ENCODE data around the gene ABL2. TPM values are rescaled to one million over a fixed set of nuclear protein-coding genes. Genes with fewer than 3 reads are reported as not detected.

The ABL2 gene
- total RNA-seq, 2 experiments from 2014 or later, result 8.2 to 8.4 TPM

DNA sequence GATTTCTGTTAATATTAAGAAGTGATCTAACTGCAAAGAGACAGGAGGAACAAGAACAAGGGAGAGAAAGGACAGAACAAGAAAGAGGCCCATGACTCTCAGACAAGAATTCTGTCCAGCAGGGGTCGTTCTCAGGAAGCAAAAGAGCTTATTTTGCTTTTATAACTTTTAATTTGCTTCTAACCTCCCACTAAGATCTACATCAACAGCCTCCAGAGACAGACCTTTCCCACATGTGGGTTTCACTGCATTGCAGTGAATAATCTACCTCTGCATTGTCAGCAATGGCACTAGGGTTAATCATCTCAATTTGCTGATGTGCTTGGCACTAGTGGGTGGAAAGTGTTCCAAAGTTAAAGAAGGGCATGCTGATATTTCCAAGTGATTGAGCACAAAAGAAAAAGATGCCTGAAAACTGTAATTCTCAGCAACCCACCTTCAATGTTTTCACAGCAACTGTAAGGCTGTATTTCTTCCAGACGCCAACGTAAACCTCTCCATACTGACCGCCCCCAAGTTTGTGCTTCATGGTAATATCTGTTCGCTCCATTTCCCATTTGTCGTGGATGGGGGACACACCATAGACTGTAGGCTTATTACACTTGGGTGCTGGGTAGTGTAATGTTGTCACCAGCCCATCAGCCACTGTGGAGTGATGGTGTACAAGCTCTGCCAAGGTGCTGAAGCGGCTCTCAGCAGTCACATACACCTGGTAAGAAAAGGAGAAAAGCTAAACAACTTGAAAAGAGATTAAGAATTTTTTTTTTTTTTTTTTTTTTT, 108.1 kb downstream of the ABL2 start:
- H3K4me3 Mint-ChIP-seq, result no peak overlapping the region
- peak; percentile 65 for DNase-seq
- intact Hi-C loops (cut with micrococcal nuclease), result loop anchor here (5.0 kb wide), 1 partner anchor 71 kb away; no protein-coding TSS in a partner anchor
- H3K4me1 Mint-ChIP-seq (ENCODE audit: low read depth), result peaks cover 7% of the 10 kb centered on the region
- H3K9me3 Mint-ChIP-seq, result no peaks in the 10 kb centered on the region
- POLR2A ChIA-PET, result interaction anchor here (1.0 to 1.8 kb wide), 2 partner anchors 172 to 173 kb away, joined by 3 to 5 read pairs; partner anchors contain the start of gene SOAT1
- CTCF ChIA-PET, result interaction anchor here (0.6 to 2.5 kb wide), 41 partner anchors 7 to 249 kb away, joined by 3 to 25 read pairs (median 4); partner anchors contain the start of genes AXDND1, SOAT1 and TOR3A
- H3K27ac Mint-ChIP-seq, result no peak overlapping the region
- TF ChIP-seq CTCF (IDR thresholded peaks at IDR 0.05), result peak; percentile 72
- peak; percentile 56 for ATAC-seq
- H3K36me3 Mint-ChIP-seq (ENCODE audit: low read depth), result peaks cover 12% of the 10 kb centered on the region
- no peaks in the 10 kb centered on the region for H3K27me3 Mint-ChIP-seq

DNA sequence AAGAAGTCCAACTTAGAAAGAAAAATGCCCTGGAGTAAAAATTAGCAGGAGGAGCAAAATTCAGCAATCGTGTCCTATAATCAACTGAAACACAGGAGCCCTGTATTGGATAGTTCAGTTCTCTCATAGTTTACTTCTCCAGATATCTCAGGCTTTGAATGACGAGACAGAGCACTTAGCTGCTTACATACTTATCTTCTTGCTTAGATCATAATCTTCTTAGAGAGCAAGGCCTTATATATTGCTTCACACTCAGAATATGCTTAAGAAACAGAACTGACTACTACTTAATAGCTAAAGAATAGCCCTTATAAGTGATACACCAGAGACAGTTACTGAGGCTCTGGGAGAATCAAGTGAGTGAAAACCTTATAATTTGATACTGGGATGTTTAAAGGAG, 108.7 kb downstream of the ABL2 start:
- peaks cover 14% of the 10 kb centered on the region for H3K36me3 Mint-ChIP-seq (ENCODE audit: low read depth)
- ATAC-seq, result no peak
- H3K4me3 Mint-ChIP-seq, result no peak overlapping the region
- intact Hi-C loops (cut with micrococcal nuclease), result loop anchor here (5.0 kb wide), 1 partner anchor 72 kb away; no protein-coding TSS in a partner anchor
- POLR2A ChIA-PET, result interaction anchor here (1.0 kb wide), 1 partner anchor 172 kb away, joined by 3 read pairs; the partner anchor contains the start of gene SOAT1
- no peak overlapping the region for H3K27ac Mint-ChIP-seq
- TF ChIP-seq CTCF (IDR thresholded peaks at IDR 0.05), result no peak
- no peak for DNase-seq
- no peaks in the 10 kb centered on the region for H3K9me3 Mint-ChIP-seq
- H3K27me3 Mint-ChIP-seq, result no peaks in the 10 kb centered on the region
- CTCF ChIA-PET, result interaction anchor here (0.6 to 2.5 kb wide), 40 partner anchors 8 to 249 kb away, joined by 3 to 25 read pairs (median 4); partner anchors contain the start of genes AXDND1, SOAT1 and TOR3A
- H3K4me1 Mint-ChIP-seq (ENCODE audit: low read depth), result peaks cover 7% of the 10 kb centered on the region

- intact Hi-C loops (cut with micrococcal nuclease), result no loop called here
- ChIA-PET CTCF (interaction anchor here (1.3 to 2.3 kb wide), 6 partner anchors 35 to 251 kb away, joined by 3 to 15 read pairs (median 5); no protein-coding TSS in a partner anchor), POLR2A (no interaction called here)
- Mint-ChIP-seq H3K36me3 (ENCODE audit: low read depth) (peaks cover 20% of the 10 kb centered on the region), H3K4me3 (no peak overlapping the region), H3K9me3 (no peaks in the 10 kb centered on the region), H3K27me3 (no peaks in the 10 kb centered on the region), H3K27ac (no peak overlapping the region), H3K4me1 (ENCODE audit: low read depth) (peaks cover 7% of the 10 kb centered on the region)
- ATAC-seq, result no peak
- no peak for DNase-seq
- TF ChIP-seq CTCF (IDR thresholded peaks at IDR 0.05), result no peak
These were observed 110.0 kb downstream of the ABL2 start for GRCh38 chr1:179119513-179119912.

- H3K27me3 Mint-ChIP-seq, result no peaks in the 10 kb centered on the region
- ChIA-PET CTCF (no interaction called here), POLR2A (no interaction called here)
These were observed 114.3 kb downstream of the ABL2 start for GRCh38 chr1:179115181-179115580.

More at GRCh38 chr1:179115181-179115580, 114.3 kb downstream of the ABL2 start:
- H3K27ac Mint-ChIP-seq, result no peak overlapping the region
- no peaks in the 10 kb centered on the region for H3K4me1 Mint-ChIP-seq (ENCODE audit: low read depth)
- TF ChIP-seq CTCF (IDR thresholded peaks at IDR 0.05), result no peak
- ATAC-seq, result no peak
- H3K36me3 Mint-ChIP-seq (ENCODE audit: low read depth), result peaks cover 25% of the 10 kb centered on the region
- H3K9me3 Mint-ChIP-seq, result no peaks in the 10 kb centered on the region
- intact Hi-C loops (cut with micrococcal nuclease), result no loop called here
- H3K4me3 Mint-ChIP-seq, result no peak overlapping the region
- DNase-seq, result no peak

Data from activated CD8-positive, alpha-beta T cell treated with anti-CD3 and anti-CD28 coated beads for 36 hours (primary cell).